Measurements from ENCODE around the gene PLEKHA3.

- no peak for TF ChIP-seq CTCF (IDR thresholded peaks at IDR 0.05; ENCODE audit: insufficient read depth, low read length, poor library complexity, severe bottlenecking)
- TF ChIP-seq EZH2phosphoT487 (conservative IDR thresholded peaks at IDR 0.05; ENCODE audit: low read length): no peak
Observed at GRCh38 chr2:178491612-178492011, 11.4 kb downstream of the PLEKHA3 start.

Measured in SU-DHL-6 (cell line).